HepG2 (cell line): ENCODE results near the gene HEXIM1. TPM values are rescaled to one million over a fixed set of nuclear protein-coding genes. Genes with fewer than 3 reads are reported as not detected.

Experiments used
- ATF7 ChIP-seq, 2 experiments: fragments of 450-650 bp in 1 of 2; sonication (generic) in 1 of 2; formaldehyde crosslinking in 1 of 2; IDR thresholded peaks; 2 replicates each; pipeline versions ENCODE4 v1.4.0 to v1.6.1; 2016 to 2020; ENCODE audit warnings: antibody characterized with exemption in 1 of 2, mild to moderate bottlenecking in 1 of 2, missing genetic modification reagents in 1 of 2
- CBX5 ChIP-seq: sonication (generic); formaldehyde crosslinking; IDR thresholded peaks from 2 replicates; pipeline ENCODE4 v1.4.0; 2020; ENCODE audit warnings: missing genetic modification reagents, borderline replicate concordance
- FIP1L1 ChIP-seq: fragments of 200-400 bp; formaldehyde crosslinking; IDR thresholded peaks from 2 replicates; pipeline ENCODE4 v1.6.1; 2018; ENCODE audit warnings: low read depth, mild to moderate bottlenecking, low read length, moderate library complexity, borderline replicate concordance; ENCODE audit not compliant: insufficient read depth
- FOXC1 ChIP-seq: sonication (generic); formaldehyde crosslinking; IDR thresholded peaks from 2 replicates; pipeline ENCODE4 v1.8.0; 2022; ENCODE audit warnings: mild to moderate bottlenecking, missing genetic modification reagents, borderline replicate concordance
- HNRNPL ChIP-seq: fragments of 200-400 bp; formaldehyde crosslinking; IDR thresholded peaks from 2 replicates; pipeline ENCODE4 v1.6.1; 2017; ENCODE audit warnings: mild to moderate bottlenecking, low read depth, low read length
- KLF16 ChIP-seq, 2 experiments: sonication (generic) in 1 of 2; formaldehyde crosslinking in 1 of 2; IDR thresholded peaks; 2 replicates each; pipeline versions ENCODE4 v1.6.1 to v1.8.0; 2016 to 2023; ENCODE audit warnings: missing genetic modification reagents in 2 of 2, missing compliant biosample characterization in 1 of 2
- MEIS1 ChIP-seq: sonication (generic); formaldehyde crosslinking; IDR thresholded peaks from 2 replicates; pipeline ENCODE4 v1.9.0; 2021; ENCODE audit warnings: mild to moderate bottlenecking, missing genetic modification reagents, moderate library complexity, borderline replicate concordance
- SNAPC2 ChIP-seq: sonication (generic); formaldehyde crosslinking; IDR thresholded peaks from 2 replicates; pipeline ENCODE4 v1.8.1; 2022; ENCODE audit warnings: mild to moderate bottlenecking, missing genetic modification reagents
- XBP1 ChIP-seq: sonication (generic); formaldehyde crosslinking; IDR thresholded peaks from 2 replicates; pipeline ENCODE4 v1.5.0; 2020; ENCODE audit warnings: missing genetic modification reagents
- ZMYM2 ChIP-seq: sonication (generic); formaldehyde crosslinking; IDR thresholded peaks from 2 replicates; pipeline ENCODE4 v1.8.0; 2022; ENCODE audit warnings: mild to moderate bottlenecking, missing genetic modification reagents
- ZNF761 ChIP-seq: sonication (generic); formaldehyde crosslinking; conservative IDR thresholded peaks from 2 replicates; pipeline ENCODE4 v1.4.0; 2020; ENCODE audit warnings: mild to moderate bottlenecking, missing genetic modification reagents
- polyA plus RNA-seq, 8 experiments: library from polyadenylated mRNA; depleted of rRNA in 3 of 8; stranded (reverse) in 7 of 8; unstranded in 1 of 8; fragments of >200 nt; fragmentation: Illumina TruSeq in 4 of 8; extraction: Trizol in 4 of 8; gene quantifications; 2 replicates each; pipeline versions ENCODE4 v1.2.1 to v1.2.3, GENCODE V29; 2011 to 2016; ENCODE audit warnings: low read depth in 4 of 8, missing spikeins in 1 of 8, mixed read lengths in 1 of 8; ENCODE audit not compliant: insufficient read depth in 1 of 8
- total RNA-seq, 5 experiments: library from RNA; depleted of rRNA; stranded (reverse); fragments of >200 nt; fragmentation: Illumina TruSeq; extraction: Trizol; gene quantifications; 2 replicates each; pipeline ENCODE4 v1.2.3, GENCODE V29; 2016; ENCODE audit warnings: low read depth in 1 of 5
- TF ChIP-seq, protein P1 (sequence below): sonication (generic); formaldehyde crosslinking; IDR thresholded peaks from 2 replicates; pipeline ENCODE4 v1.4.0; 2020; ENCODE audit warnings: mild to moderate bottlenecking, missing genetic modification reagents, borderline replicate concordance
- TF ChIP-seq, protein P2 (sequence below): IDR thresholded peaks from 2 replicates; pipeline ENCODE4 v1.6.1; 2016; ENCODE audit warnings: missing genetic modification reagents, missing compliant biosample characterization
- TF ChIP-seq, protein P3 (sequence below): sonication (generic); formaldehyde crosslinking; IDR thresholded peaks from 2 replicates; pipeline ENCODE4 v1.9.0; 2022; ENCODE audit warnings: missing genetic modification reagents, mild to moderate bottlenecking, borderline replicate concordance
- TF ChIP-seq, protein P4 (sequence below): sonication (generic); formaldehyde crosslinking; IDR thresholded peaks from 2 replicates; pipeline ENCODE4 v1.8.0; 2022; ENCODE audit warnings: missing genetic modification reagents, mild to moderate bottlenecking, borderline replicate concordance

The HEXIM1 gene
- total and polyA plus RNA-seq, 2 of the 13 experiments (the other 11 are each of a cell fraction or from before 2014, with no cell fraction given) = 10.5 to 16.6 TPM

DNA sequence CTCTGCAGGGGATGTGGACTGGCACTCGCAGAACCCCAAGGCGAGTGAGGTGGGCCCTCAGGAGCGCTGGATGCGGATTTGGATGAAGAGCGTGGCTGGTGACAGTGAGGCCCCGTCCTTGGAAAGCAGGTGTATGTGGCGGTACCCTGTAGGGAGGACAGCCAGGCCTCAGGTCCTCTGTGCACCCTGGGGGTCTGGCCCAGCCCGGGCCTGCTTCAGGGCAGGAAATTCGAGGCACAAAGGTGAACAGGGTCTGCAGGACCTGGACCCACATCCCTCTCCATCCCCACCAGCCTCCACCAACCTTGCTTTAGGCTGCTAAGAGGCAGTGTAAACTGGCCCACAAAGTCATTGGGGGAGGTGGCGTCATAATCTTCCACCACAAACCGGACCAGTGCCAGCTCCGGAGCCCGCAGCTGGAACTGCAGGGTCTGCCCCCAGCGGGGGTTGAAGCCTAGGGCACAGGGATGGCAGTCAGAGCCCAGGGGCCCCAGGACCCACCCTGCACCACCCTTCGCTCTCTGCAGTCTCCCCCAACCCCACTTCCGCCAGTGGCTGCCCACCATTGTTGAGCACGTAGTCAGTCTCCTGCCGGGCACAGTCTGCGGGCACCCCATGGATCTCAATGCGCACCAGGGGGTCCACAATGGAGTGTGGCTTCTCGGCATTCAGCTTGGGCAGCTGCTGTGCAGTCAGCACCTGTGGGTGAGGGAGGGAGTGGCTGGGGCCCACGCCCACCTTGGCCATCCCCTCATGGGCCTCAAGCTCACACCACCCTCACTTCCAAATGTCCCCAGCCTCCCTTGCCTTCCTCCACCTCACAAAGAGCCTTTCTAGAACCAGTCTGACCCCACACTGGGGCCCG, 35.5 kb upstream of the HEXIM1 start (continued):
- TF ChIP-seq, protein P1, sequence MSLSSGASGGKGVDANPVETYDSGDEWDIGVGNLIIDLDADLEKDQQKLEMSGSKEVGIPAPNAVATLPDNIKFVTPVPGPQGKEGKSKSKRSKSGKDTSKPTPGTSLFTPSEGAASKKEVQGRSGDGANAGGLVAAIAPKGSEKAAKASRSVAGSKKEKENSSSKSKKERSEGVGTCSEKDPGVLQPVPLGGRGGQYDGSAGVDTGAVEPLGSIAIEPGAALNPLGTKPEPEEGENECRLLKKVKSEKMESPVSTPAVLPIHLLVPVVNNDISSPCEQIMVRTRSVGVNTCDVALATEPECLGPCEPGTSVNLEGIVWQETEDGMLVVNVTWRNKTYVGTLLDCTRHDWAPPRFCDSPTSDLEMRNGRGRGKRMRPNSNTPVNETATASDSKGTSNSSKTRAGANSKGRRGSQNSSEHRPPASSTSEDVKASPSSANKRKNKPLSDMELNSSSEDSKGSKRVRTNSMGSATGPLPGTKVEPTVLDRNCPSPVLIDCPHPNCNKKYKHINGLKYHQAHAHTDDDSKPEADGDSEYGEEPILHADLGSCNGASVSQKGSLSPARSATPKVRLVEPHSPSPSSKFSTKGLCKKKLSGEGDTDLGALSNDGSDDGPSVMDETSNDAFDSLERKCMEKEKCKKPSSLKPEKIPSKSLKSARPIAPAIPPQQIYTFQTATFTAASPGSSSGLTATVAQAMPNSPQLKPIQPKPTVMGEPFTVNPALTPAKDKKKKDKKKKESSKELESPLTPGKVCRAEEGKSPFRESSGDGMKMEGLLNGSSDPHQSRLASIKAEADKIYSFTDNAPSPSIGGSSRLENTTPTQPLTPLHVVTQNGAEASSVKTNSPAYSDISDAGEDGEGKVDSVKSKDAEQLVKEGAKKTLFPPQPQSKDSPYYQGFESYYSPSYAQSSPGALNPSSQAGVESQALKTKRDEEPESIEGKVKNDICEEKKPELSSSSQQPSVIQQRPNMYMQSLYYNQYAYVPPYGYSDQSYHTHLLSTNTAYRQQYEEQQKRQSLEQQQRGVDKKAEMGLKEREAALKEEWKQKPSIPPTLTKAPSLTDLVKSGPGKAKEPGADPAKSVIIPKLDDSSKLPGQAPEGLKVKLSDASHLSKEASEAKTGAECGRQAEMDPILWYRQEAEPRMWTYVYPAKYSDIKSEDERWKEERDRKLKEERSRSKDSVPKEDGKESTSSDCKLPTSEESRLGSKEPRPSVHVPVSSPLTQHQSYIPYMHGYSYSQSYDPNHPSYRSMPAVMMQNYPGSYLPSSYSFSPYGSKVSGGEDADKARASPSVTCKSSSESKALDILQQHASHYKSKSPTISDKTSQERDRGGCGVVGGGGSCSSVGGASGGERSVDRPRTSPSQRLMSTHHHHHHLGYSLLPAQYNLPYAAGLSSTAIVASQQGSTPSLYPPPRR (CRISPR knock-in tag) = no peak
- TF ChIP-seq ZNF761 (CRISPR knock-in tag) (no peak), XBP1 (CRISPR knock-in tag) (no peak), CBX5 (CRISPR knock-in tag) (no peak), FIP1L1 (no peak), KLF16 (CRISPR knock-in tag; IDR thresholded peaks at IDR 0.05) (no peak), HNRNPL (0 out of 2 replicates have a peak, but pooled peaks have one; percentile 41), ZMYM2 (0 out of 2 replicates have a peak, but pooled peaks have one; percentile 53), ATF7 (IDR thresholded peaks at IDR 0.05) (no peak), ATF7 (CRISPR knock-in tag; IDR thresholded peaks at IDR 0.05) (no peak), MEIS1 (CRISPR knock-in tag) (no peak), FOXC1 (CRISPR knock-in tag) (0 out of 2 replicates have a peak, but pooled peaks have one; percentile 29), SNAPC2 (CRISPR knock-in tag) (no peak)
- TF ChIP-seq, protein P2, sequence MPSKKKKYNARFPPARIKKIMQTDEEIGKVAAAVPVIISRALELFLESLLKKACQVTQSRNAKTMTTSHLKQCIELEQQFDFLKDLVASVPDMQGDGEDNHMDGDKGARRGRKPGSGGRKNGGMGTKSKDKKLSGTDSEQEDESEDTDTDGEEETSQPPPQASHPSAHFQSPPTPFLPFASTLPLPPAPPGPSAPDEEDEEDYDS (CRISPR knock-in tag) = 0 out of 2 replicates have a peak, but pooled peaks have one; percentile 20
- TF ChIP-seq, protein P3, sequence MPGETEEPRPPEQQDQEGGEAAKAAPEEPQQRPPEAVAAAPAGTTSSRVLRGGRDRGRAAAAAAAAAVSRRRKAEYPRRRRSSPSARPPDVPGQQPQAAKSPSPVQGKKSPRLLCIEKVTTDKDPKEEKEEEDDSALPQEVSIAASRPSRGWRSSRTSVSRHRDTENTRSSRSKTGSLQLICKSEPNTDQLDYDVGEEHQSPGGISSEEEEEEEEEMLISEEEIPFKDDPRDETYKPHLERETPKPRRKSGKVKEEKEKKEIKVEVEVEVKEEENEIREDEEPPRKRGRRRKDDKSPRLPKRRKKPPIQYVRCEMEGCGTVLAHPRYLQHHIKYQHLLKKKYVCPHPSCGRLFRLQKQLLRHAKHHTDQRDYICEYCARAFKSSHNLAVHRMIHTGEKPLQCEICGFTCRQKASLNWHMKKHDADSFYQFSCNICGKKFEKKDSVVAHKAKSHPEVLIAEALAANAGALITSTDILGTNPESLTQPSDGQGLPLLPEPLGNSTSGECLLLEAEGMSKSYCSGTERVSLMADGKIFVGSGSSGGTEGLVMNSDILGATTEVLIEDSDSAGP (CRISPR knock-in tag) = 0 out of 2 replicates have a peak, but pooled peaks have one; percentile 42
- TF ChIP-seq, protein P4, sequence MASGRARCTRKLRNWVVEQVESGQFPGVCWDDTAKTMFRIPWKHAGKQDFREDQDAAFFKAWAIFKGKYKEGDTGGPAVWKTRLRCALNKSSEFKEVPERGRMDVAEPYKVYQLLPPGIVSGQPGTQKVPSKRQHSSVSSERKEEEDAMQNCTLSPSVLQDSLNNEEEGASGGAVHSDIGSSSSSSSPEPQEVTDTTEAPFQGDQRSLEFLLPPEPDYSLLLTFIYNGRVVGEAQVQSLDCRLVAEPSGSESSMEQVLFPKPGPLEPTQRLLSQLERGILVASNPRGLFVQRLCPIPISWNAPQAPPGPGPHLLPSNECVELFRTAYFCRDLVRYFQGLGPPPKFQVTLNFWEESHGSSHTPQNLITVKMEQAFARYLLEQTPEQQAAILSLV (CRISPR knock-in tag) = 0 out of 2 replicates have a peak, but pooled peaks have one; percentile 14
